GM12872 (cell line): ENCODE measurements around the gene GPRC5C.
A peak's percentile ranks its signal among the peaks of the same experiment; 100 is the strongest.

Experiments used
- TF ChIP-seq, protein P1 (sequence below): IDR thresholded peaks from 3 replicates; pipeline ENCODE4 v1.5.1; 2011; ENCODE audit warnings: low read depth, mild to moderate bottlenecking, low read length, moderate library complexity; ENCODE audit not compliant: insufficient read depth

The GPRC5C gene

DNA sequence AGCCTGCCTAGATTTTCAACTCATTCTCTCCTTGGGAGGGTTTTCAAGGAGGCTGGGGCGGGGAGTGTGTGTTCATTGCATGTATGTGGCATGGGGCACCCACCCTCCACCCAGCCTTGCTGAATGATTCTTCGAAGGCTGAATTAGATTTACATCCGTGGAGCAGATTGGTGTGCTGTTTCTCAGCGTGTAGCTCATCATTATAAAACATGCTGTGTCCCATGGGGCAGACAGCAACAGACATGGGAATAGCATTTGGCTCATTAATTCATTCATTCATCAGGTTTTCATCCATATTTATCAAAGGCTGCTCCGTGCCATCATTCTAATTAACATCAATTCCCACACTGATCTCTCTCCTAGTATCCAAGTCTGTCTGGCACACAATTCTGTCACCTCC lies 23.9 kb downstream of the GPRC5C start:
- TF ChIP-seq, protein P1, sequence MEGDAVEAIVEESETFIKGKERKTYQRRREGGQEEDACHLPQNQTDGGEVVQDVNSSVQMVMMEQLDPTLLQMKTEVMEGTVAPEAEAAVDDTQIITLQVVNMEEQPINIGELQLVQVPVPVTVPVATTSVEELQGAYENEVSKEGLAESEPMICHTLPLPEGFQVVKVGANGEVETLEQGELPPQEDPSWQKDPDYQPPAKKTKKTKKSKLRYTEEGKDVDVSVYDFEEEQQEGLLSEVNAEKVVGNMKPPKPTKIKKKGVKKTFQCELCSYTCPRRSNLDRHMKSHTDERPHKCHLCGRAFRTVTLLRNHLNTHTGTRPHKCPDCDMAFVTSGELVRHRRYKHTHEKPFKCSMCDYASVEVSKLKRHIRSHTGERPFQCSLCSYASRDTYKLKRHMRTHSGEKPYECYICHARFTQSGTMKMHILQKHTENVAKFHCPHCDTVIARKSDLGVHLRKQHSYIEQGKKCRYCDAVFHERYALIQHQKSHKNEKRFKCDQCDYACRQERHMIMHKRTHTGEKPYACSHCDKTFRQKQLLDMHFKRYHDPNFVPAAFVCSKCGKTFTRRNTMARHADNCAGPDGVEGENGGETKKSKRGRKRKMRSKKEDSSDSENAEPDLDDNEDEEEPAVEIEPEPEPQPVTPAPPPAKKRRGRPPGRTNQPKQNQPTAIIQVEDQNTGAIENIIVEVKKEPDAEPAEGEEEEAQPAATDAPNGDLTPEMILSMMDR, result no peak

GRCh38 chr17:74457146-74457819 lies 25.4 kb downstream of the GPRC5C start:
- TF ChIP-seq, protein P1, result peak; percentile 90

DNA sequence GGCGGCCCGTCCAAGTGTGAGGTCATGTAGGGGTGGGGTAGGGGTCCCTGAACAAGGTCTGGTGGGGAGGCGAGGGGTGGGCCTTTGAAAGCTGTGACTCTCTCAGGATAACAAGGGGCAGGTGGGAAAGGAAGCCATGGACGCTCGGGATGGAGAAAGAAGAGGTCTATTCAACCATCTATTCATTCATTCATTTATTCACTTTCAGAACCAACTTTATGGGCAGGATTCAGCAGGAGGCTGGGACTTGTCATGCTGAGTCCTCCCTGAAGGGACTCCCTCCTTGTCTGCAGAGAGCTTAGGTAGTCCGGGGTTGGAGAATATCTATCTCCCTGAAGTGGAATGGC lies 25.9 kb downstream of the GPRC5C start:
- TF ChIP-seq, protein P1, result no peak

DNA sequence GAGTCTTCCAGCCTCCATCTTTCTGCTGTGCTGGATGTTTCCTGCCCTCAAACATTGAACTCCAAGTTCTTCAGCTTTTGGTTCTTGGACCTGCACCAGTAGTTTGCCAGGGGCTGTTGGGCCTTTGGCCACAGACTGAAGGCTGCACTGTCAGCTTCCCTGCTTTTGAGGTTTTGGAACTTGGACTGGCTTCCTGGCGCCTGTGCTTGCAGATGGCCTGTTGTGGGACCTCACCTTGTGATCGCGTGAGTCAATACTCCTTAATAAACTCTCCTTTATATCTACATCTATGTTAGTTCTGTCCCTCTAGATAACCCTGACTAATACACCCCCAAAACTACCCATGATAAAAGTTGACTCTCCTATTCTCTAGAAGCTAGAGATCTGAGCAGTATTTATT lies 26.9 kb downstream of the GPRC5C start:
- TF ChIP-seq, protein P1, result no peak

DNA sequence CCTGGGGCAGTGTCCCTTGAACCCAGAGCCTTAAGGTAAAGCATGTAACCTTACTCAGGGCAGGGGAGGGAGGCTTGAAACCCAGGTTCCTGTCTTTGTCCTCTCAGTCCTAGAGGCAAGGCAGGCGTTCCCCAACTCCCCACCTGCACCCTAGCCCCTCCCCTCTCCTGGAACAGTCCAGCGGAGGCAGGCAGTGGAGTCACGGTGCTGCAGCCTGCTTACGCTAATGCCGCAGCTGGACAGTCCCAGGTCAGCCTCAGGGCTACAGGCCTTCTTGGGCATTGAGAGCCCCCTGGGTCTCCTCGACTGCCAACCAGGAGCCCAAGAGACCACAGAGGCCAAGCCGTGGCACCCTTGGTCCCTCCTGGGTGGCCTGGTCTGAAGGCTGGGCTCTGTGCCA lies 27.7 kb downstream of the GPRC5C start:
- TF ChIP-seq, protein P1, result no peak

DNA sequence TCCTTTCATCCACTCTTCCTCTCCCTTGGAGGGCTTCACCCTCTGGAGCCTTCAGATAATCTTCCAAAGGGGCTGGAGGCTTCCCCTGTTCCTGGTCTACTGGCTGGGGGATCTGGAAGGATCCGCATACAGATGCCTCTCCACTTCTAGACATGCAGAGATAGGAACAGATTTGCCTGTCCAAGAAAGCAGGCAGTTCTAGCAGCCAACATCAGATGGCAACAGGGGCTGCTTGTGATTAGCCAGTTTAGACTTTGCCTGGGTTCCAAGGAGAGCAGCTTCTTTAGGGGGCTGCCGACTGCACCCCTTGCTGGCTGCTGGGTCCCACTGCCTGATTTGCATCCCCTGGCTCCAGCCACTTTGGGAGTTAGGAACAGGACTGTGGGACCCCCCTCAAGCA lies 28.4 kb downstream of the GPRC5C start:
- TF ChIP-seq, protein P1, result peak; percentile 12; the same call in 1 of the 3 replicates

- TF ChIP-seq, protein P1, result no peak
Observed at GRCh38 chr17:74460996-74461395, 29.1 kb downstream of the GPRC5C start.

- TF ChIP-seq, protein P1, result no peak
Observed at GRCh38 chr17:74461611-74462010, 29.7 kb downstream of the GPRC5C start.
